ENCODE results near the gene DMKN.

Gene DMKN

GRCh38 chr19:35524181-35524837 is 10.9 kb upstream of the DMKN start:
- Histone ChIP-seq H4K8ac (ENCODE audit: low read depth, low read length) (no peak overlapping the region), H2BK120ac (ENCODE audit: low read depth, low read length) (no peak overlapping the region), H2AK5ac (ENCODE audit: low read length) (no peak overlapping the region), H3K9ac (ENCODE audit: low read length) (no peak overlapping the region), H3K36me3 (ENCODE audit: control insufficient read depth, insufficient read depth, low read length) (no peaks in the 10 kb centered on the region), H4K5ac (ENCODE audit: low read length) (no peak overlapping the region), H2BK5ac (ENCODE audit: low read length) (no peak overlapping the region), H2BK15ac (replicated peaks; ENCODE audit: low read depth) (no peak overlapping the region), H3K79me2 (ENCODE audit: control insufficient read depth, insufficient read depth, low read length) (no peaks in the 10 kb centered on the region), H3K4me3 (ENCODE audit: low read length) (no peak overlapping the region), H3K4me1 (ENCODE audit: control insufficient read depth, low read depth, low read length) (no peaks in the 10 kb centered on the region), H3K23ac (ENCODE audit: low read length) (no peak overlapping the region), H3K27me3 (ENCODE audit: insufficient read depth, low read length, poor library complexity) (no peaks in the 10 kb centered on the region), H3K79me1 (ENCODE audit: low read length) (no peaks in the 10 kb centered on the region), H3K4me2 (ENCODE audit: low read length) (no peak overlapping the region), H3K4ac (ENCODE audit: low read depth, low read length) (no peak overlapping the region), H3K27ac (ENCODE audit: low read depth, low read length) (no peak overlapping the region), H3K18ac (ENCODE audit: low read length) (no peak overlapping the region), H3K56ac (ENCODE audit: low read length) (no peak overlapping the region)
- no CpG with 5 or more reads among the region's 11 CpGs for WGBS (ENCODE audit: extremely low coverage, insufficient coverage, low lambda C conversion rate)
- peak; percentile 42 for DNase-seq

GRCh38 chr19:35522745-35523327 is 9.4 kb upstream of the DMKN start:
- Histone ChIP-seq H2BK120ac (ENCODE audit: low read depth, low read length) (no peak overlapping the region), H3K4me1 (ENCODE audit: control insufficient read depth, low read depth, low read length) (no peaks in the 10 kb centered on the region), H3K79me2 (ENCODE audit: control insufficient read depth, insufficient read depth, low read length) (no peaks in the 10 kb centered on the region), H3K4me3 (ENCODE audit: low read length) (no peak overlapping the region), H3K18ac (ENCODE audit: low read length) (no peak overlapping the region), H4K5ac (ENCODE audit: low read length) (no peak overlapping the region), H3K79me1 (ENCODE audit: low read length) (no peaks in the 10 kb centered on the region), H4K8ac (ENCODE audit: low read depth, low read length) (no peak overlapping the region), H3K9ac (ENCODE audit: low read length) (no peak overlapping the region), H3K36me3 (ENCODE audit: control insufficient read depth, insufficient read depth, low read length) (no peaks in the 10 kb centered on the region), H2BK5ac (ENCODE audit: low read length) (no peak overlapping the region), H3K56ac (ENCODE audit: low read length) (no peak overlapping the region), H3K27ac (ENCODE audit: low read depth, low read length) (no peak overlapping the region), H3K27me3 (ENCODE audit: insufficient read depth, low read length, poor library complexity) (no peaks in the 10 kb centered on the region), H2AK5ac (ENCODE audit: low read length) (no peak overlapping the region), H3K4me2 (ENCODE audit: low read length) (no peak overlapping the region), H2BK15ac (replicated peaks; ENCODE audit: low read depth) (no peak overlapping the region), H3K23ac (ENCODE audit: low read length) (no peak overlapping the region), H3K4ac (ENCODE audit: low read depth, low read length) (no peak overlapping the region)
- WGBS (ENCODE audit: extremely low coverage, insufficient coverage, low lambda C conversion rate), result no CpG with 5 or more reads among the region's 12 CpGs
- DNase-seq, result no peak

- Histone ChIP-seq H4K8ac (ENCODE audit: low read depth, low read length) (no peak overlapping the region), H3K4me2 (ENCODE audit: low read length) (no peak overlapping the region), H3K36me3 (ENCODE audit: control insufficient read depth, insufficient read depth, low read length) (no peaks in the 10 kb centered on the region), H4K5ac (ENCODE audit: low read length) (no peak overlapping the region), H3K79me1 (ENCODE audit: low read length) (no peaks in the 10 kb centered on the region), H3K27ac (ENCODE audit: low read depth, low read length) (no peak overlapping the region), H3K9ac (ENCODE audit: low read length) (no peak overlapping the region), H3K79me2 (ENCODE audit: control insufficient read depth, insufficient read depth, low read length) (no peaks in the 10 kb centered on the region), H2BK120ac (ENCODE audit: low read depth, low read length) (no peak overlapping the region), H3K27me3 (ENCODE audit: insufficient read depth, low read length, poor library complexity) (no peaks in the 10 kb centered on the region), H3K4me3 (ENCODE audit: low read length) (no peak overlapping the region), H3K23ac (ENCODE audit: low read length) (no peak overlapping the region), H3K18ac (ENCODE audit: low read length) (no peak overlapping the region), H2BK15ac (replicated peaks; ENCODE audit: low read depth) (no peak overlapping the region), H3K56ac (ENCODE audit: low read length) (no peak overlapping the region), H2AK5ac (ENCODE audit: low read length) (no peak overlapping the region), H2BK5ac (ENCODE audit: low read length) (no peak overlapping the region), H3K4me1 (ENCODE audit: control insufficient read depth, low read depth, low read length) (no peaks in the 10 kb centered on the region), H3K4ac (ENCODE audit: low read depth, low read length) (no peak overlapping the region)
- DNase-seq, result peak; percentile 34
- no CpG with 5 or more reads among the region's 16 CpGs for WGBS (ENCODE audit: extremely low coverage, insufficient coverage, low lambda C conversion rate)
Measured at GRCh38 chr19:35521124-35521743, 7.8 kb upstream of the DMKN start.

GRCh38 chr19:35519291-35519690 is 5.8 kb upstream of the DMKN start:
- H3K9ac ChIP-seq (ENCODE audit: low read length), result no peak overlapping the region
- H2BK5ac ChIP-seq (ENCODE audit: low read length), result no peak overlapping the region
- no peaks in the 10 kb centered on the region for H3K36me3 ChIP-seq (ENCODE audit: control insufficient read depth, insufficient read depth, low read length)
- no peak overlapping the region for H3K27ac ChIP-seq (ENCODE audit: low read depth, low read length)
- no CpG with 5 or more reads among the region's 7 CpGs for WGBS (ENCODE audit: extremely low coverage, insufficient coverage, low lambda C conversion rate)
- no peak overlapping the region for H2BK120ac ChIP-seq (ENCODE audit: low read depth, low read length)
- H4K8ac ChIP-seq (ENCODE audit: low read depth, low read length), result no peak overlapping the region
- H2AK5ac ChIP-seq (ENCODE audit: low read length), result no peak overlapping the region
- H3K4ac ChIP-seq (ENCODE audit: low read depth, low read length), result no peak overlapping the region
- no peak overlapping the region for H3K56ac ChIP-seq (ENCODE audit: low read length)
- H4K5ac ChIP-seq (ENCODE audit: low read length), result no peak overlapping the region
- H2BK15ac ChIP-seq (replicated peaks; ENCODE audit: low read depth), result no peak overlapping the region
- H3K79me1 ChIP-seq (ENCODE audit: low read length), result no peaks in the 10 kb centered on the region
- H3K4me3 ChIP-seq (ENCODE audit: low read length), result no peak overlapping the region
- DNase-seq, result no peak
- no peak overlapping the region for H3K4me2 ChIP-seq (ENCODE audit: low read length)
- no peaks in the 10 kb centered on the region for H3K79me2 ChIP-seq (ENCODE audit: control insufficient read depth, insufficient read depth, low read length)
- H3K23ac ChIP-seq (ENCODE audit: low read length), result no peak overlapping the region
- no peaks in the 10 kb centered on the region for H3K27me3 ChIP-seq (ENCODE audit: insufficient read depth, low read length, poor library complexity)
- no peak overlapping the region for H3K18ac ChIP-seq (ENCODE audit: low read length)
- no peaks in the 10 kb centered on the region for H3K4me1 ChIP-seq (ENCODE audit: control insufficient read depth, low read depth, low read length)

- H3K4me1 ChIP-seq (ENCODE audit: control insufficient read depth, low read depth, low read length), result no peaks in the 10 kb centered on the region
- no peak overlapping the region for H3K4me3 ChIP-seq (ENCODE audit: low read length)
- no peaks in the 10 kb centered on the region for H3K79me2 ChIP-seq (ENCODE audit: control insufficient read depth, insufficient read depth, low read length)
- no peak overlapping the region for H4K5ac ChIP-seq (ENCODE audit: low read length)
- peak; percentile 30 for DNase-seq
- WGBS (ENCODE audit: extremely low coverage, insufficient coverage, low lambda C conversion rate), result no CpG with 5 or more reads among the region's 6 CpGs
- no peak overlapping the region for H3K27ac ChIP-seq (ENCODE audit: low read depth, low read length)
- H3K23ac ChIP-seq (ENCODE audit: low read length), result no peak overlapping the region
- H2AK5ac ChIP-seq (ENCODE audit: low read length), result no peak overlapping the region
- H3K4ac ChIP-seq (ENCODE audit: low read depth, low read length), result no peak overlapping the region
- no peak overlapping the region for H3K4me2 ChIP-seq (ENCODE audit: low read length)
- no peak overlapping the region for H3K9ac ChIP-seq (ENCODE audit: low read length)
- H3K27me3 ChIP-seq (ENCODE audit: insufficient read depth, low read length, poor library complexity), result no peaks in the 10 kb centered on the region
- no peak overlapping the region for H3K18ac ChIP-seq (ENCODE audit: low read length)
- H3K36me3 ChIP-seq (ENCODE audit: control insufficient read depth, insufficient read depth, low read length), result no peaks in the 10 kb centered on the region
- no peak overlapping the region for H2BK5ac ChIP-seq (ENCODE audit: low read length)
- H4K8ac ChIP-seq (ENCODE audit: low read depth, low read length), result no peak overlapping the region
- H2BK120ac ChIP-seq (ENCODE audit: low read depth, low read length), result no peak overlapping the region
- H3K79me1 ChIP-seq (ENCODE audit: low read length), result no peaks in the 10 kb centered on the region
- H2BK15ac ChIP-seq (replicated peaks; ENCODE audit: low read depth), result no peak overlapping the region
- no peak overlapping the region for H3K56ac ChIP-seq (ENCODE audit: low read length)
Measured at GRCh38 chr19:35518313-35518712, 4.9 kb upstream of the DMKN start.

Data from mesendoderm (in vitro differentiated cells).